ENCODE data around the gene ENTREP3. TPM values are rescaled to one million over a fixed set of nuclear protein-coding genes. Genes with fewer than 3 reads are reported as not detected.

ENTREP3 gene
- total RNA-seq, 6 experiments from 2014 or later, result 7.2 to 13.0 (median 9.6) TPM

- Histone ChIP-seq H3K27ac (peak overlapping the region; percentile 11 to 89 (median 21)), H3K27me3 (no peaks in the 10 kb centered on the region), H3K4me3 (peak overlapping the region in 2 of 3 donors; percentile 64 to 72), H3K36me3 (no peaks in the 10 kb centered on the region), H3K9me3 (peaks cover 0 to 2% (median 0%) of the 10 kb centered on the region in 4 donors), H3K4me1 (peaks cover 0 to 12% (median 2%) of the 10 kb centered on the region in 4 donors)
- no peak for ATAC-seq
- no peak for DNase-seq
- TF ChIP-seq POLR2A (IDR thresholded peaks at IDR 0.05) (no peak), CTCF (IDR thresholded peaks at IDR 0.05) (no peak)
- intact Hi-C loops (cut with DNase I), result no loop called here
- 70% methylated on average over 8 of the region's 8 CpGs for WGBS (ENCODE audit: insufficient coverage, low coverage, low lambda C conversion rate, missing lambda C conversion rate)
These were observed 10.1 kb downstream of the ENTREP3 start for GRCh38 chr1:155245163-155245524.

GRCh38 chr1:155244368-155245162 lies 10.7 kb downstream of the ENTREP3 start:
- Histone ChIP-seq H3K9me3 (peaks cover 0 to 2% (median 0%) of the 10 kb centered on the region in 4 donors), H3K36me3 (no peaks in the 10 kb centered on the region), H3K4me1 (peaks cover 0 to 12% (median 2%) of the 10 kb centered on the region in 4 donors), H3K27me3 (no peaks in the 10 kb centered on the region), H3K4me3 (peak overlapping the region; percentile 58 to 72 (median 64)), H3K27ac (peak overlapping the region; percentile 77 to 89 (median 85))
- intact Hi-C loops (cut with DNase I), result no loop called here
- ATAC-seq, result peak; percentile 89 to 94 (median 94)
- peak; percentile 95 to 98 (median 98) for DNase-seq
- 1% methylated on average over 26 of the region's 53 CpGs for WGBS (ENCODE audit: insufficient coverage, low coverage, low lambda C conversion rate, missing lambda C conversion rate)
- TF ChIP-seq POLR2A (IDR thresholded peaks at IDR 0.05), result peak; percentile 89
- peak in 1 of 4 donors; percentile 91 for TF ChIP-seq CTCF (IDR thresholded peaks at IDR 0.05)

- Histone ChIP-seq H3K9me3 (peaks cover 0 to 2% (median 0%) of the 10 kb centered on the region in 4 donors), H3K27ac (no peak overlapping the region), H3K36me3 (no peaks in the 10 kb centered on the region), H3K4me1 (peaks cover 0 to 12% (median 2%) of the 10 kb centered on the region in 4 donors), H3K4me3 (no peak overlapping the region), H3K27me3 (no peaks in the 10 kb centered on the region)
- intact Hi-C loops (cut with DNase I), result no loop called here
- TF ChIP-seq POLR2A (IDR thresholded peaks at IDR 0.05) (no peak), CTCF (IDR thresholded peaks at IDR 0.05) (no peak)
- ATAC-seq (no peak), DNase-seq (no peak)
- WGBS (ENCODE audit: insufficient coverage, low coverage, low lambda C conversion rate, missing lambda C conversion rate), result 90% methylated on average over 3 of the region's 3 CpGs
These were observed 12.4 kb downstream of the ENTREP3 start for GRCh38 chr1:155242805-155243358.

- no peaks in the 10 kb centered on the region for H3K27me3 ChIP-seq
These were observed 13.4 kb downstream of the ENTREP3 start for GRCh38 chr1:155241841-155242264.

More at GRCh38 chr1:155241841-155242264, 13.4 kb downstream of the ENTREP3 start:
- Histone ChIP-seq H3K4me1 (peaks cover 0 to 12% (median 2%) of the 10 kb centered on the region in 4 donors), H3K4me3 (no peak overlapping the region), H3K9me3 (peaks cover 0 to 2% (median 0%) of the 10 kb centered on the region in 4 donors), H3K27ac (no peak overlapping the region), H3K36me3 (no peaks in the 10 kb centered on the region)
- intact Hi-C loops (cut with DNase I), result no loop called here
- DNase-seq (no peak), ATAC-seq (no peak)
- TF ChIP-seq POLR2A (IDR thresholded peaks at IDR 0.05) (no peak), CTCF (IDR thresholded peaks at IDR 0.05) (no peak)
- 48% methylated on average over 4 of the region's 4 CpGs for WGBS (ENCODE audit: insufficient coverage, low coverage, low lambda C conversion rate, missing lambda C conversion rate)
